ENCODE results near the gene DYNC1I1. TPM values are rescaled to one million over a fixed set of nuclear protein-coding genes. Genes with fewer than 3 reads are reported as not detected.

Gene DYNC1I1
- polyA plus RNA-seq, 1 donor from 2014 or later = 28.9 TPM

- Histone ChIP-seq H3K9me3 (ENCODE audit: low read length) (no peaks in the 10 kb centered on the region), H3K36me3 (ENCODE audit: insufficient read depth, low read length) (no peaks in the 10 kb centered on the region), H3K9me2 (ENCODE audit: insufficient read depth, low read length) (no peaks in the 10 kb centered on the region), H3K4me3 (ENCODE audit: low read length) (no peak overlapping the region), H2AFZ (ENCODE audit: low read depth, low read length) (no peak overlapping the region), H4K20me1 (ENCODE audit: insufficient read depth) (no peaks in the 10 kb centered on the region), H3K9ac (ENCODE audit: low read length) (no peak overlapping the region), H3K4me2 (ENCODE audit: low read length) (no peak overlapping the region), H3K79me2 (replicated peaks; ENCODE audit: insufficient read depth, low read length) (no peaks in the 10 kb centered on the region), H3K27me3 (ENCODE audit: insufficient read depth, low read depth, low read length) (no peaks in the 10 kb centered on the region), H3F3A (ENCODE audit: insufficient read depth, low read length, poor library complexity, severe bottlenecking) (peaks cover under 1% of the 10 kb centered on the region), H3K27ac (ENCODE audit: low read length) (no peak overlapping the region)
- no peak for TF ChIP-seq MXI1 (conservative IDR thresholded peaks at IDR 0.05; ENCODE audit: poor library complexity, severe bottlenecking)
- no peak for TF ChIP-seq REST (IDR thresholded peaks at IDR 0.05; ENCODE audit: borderline replicate concordance)
- no peak for TF ChIP-seq CTCF (IDR thresholded peaks at IDR 0.05; ENCODE audit: poor library complexity, severe bottlenecking)
Observed at GRCh38 chr7:96041171-96041570, 268.8 kb downstream of the DYNC1I1 start.

- Histone ChIP-seq H3K27ac (ENCODE audit: low read length) (no peak overlapping the region), H3K9ac (ENCODE audit: low read length) (no peak overlapping the region), H3F3A (ENCODE audit: insufficient read depth, low read length, poor library complexity, severe bottlenecking) (no peaks in the 10 kb centered on the region), H4K20me1 (ENCODE audit: insufficient read depth) (no peaks in the 10 kb centered on the region), H3K27me3 (ENCODE audit: insufficient read depth, low read depth, low read length) (no peaks in the 10 kb centered on the region), H3K4me2 (ENCODE audit: low read length) (no peak overlapping the region), H3K4me3 (ENCODE audit: low read length) (no peak overlapping the region), H3K36me3 (ENCODE audit: insufficient read depth, low read length) (no peaks in the 10 kb centered on the region), H2AFZ (ENCODE audit: low read depth, low read length) (no peak overlapping the region), H3K9me2 (ENCODE audit: insufficient read depth, low read length) (no peaks in the 10 kb centered on the region), H3K9me3 (ENCODE audit: low read length) (no peaks in the 10 kb centered on the region), H3K79me2 (replicated peaks; ENCODE audit: insufficient read depth, low read length) (no peaks in the 10 kb centered on the region)
- no peak for TF ChIP-seq RAD21 (conservative IDR thresholded peaks at IDR 0.05)
Observed at GRCh38 chr7:96045181-96045580, 272.8 kb downstream of the DYNC1I1 start.

GRCh38 chr7:96045919-96046318, 273.6 kb downstream of the DYNC1I1 start:
- Histone ChIP-seq H3K27me3 (ENCODE audit: insufficient read depth, low read depth, low read length) (no peaks in the 10 kb centered on the region), H3K27ac (ENCODE audit: low read length) (no peak overlapping the region), H3K4me3 (ENCODE audit: low read length) (no peak overlapping the region), H3K9ac (ENCODE audit: low read length) (no peak overlapping the region), H3K4me2 (ENCODE audit: low read length) (no peak overlapping the region), H3K9me3 (ENCODE audit: low read length) (no peaks in the 10 kb centered on the region), H2AFZ (ENCODE audit: low read depth, low read length) (no peak overlapping the region), H3K79me2 (replicated peaks; ENCODE audit: insufficient read depth, low read length) (no peaks in the 10 kb centered on the region), H3K36me3 (ENCODE audit: insufficient read depth, low read length) (no peaks in the 10 kb centered on the region), H3F3A (ENCODE audit: insufficient read depth, low read length, poor library complexity, severe bottlenecking) (no peaks in the 10 kb centered on the region), H4K20me1 (ENCODE audit: insufficient read depth) (no peaks in the 10 kb centered on the region), H3K9me2 (ENCODE audit: insufficient read depth, low read length) (no peaks in the 10 kb centered on the region)
- no peak for TF ChIP-seq CTCF (IDR thresholded peaks at IDR 0.05; ENCODE audit: poor library complexity, severe bottlenecking)
- TF ChIP-seq MXI1 (conservative IDR thresholded peaks at IDR 0.05; ENCODE audit: poor library complexity, severe bottlenecking) = no peak
- TF ChIP-seq POLR2AphosphoS5 (IDR thresholded peaks at IDR 0.05) = no peak
- no peak for TF ChIP-seq REST (IDR thresholded peaks at IDR 0.05; ENCODE audit: borderline replicate concordance)
- no peak for TF ChIP-seq RAD21 (conservative IDR thresholded peaks at IDR 0.05)
- no peak for TF ChIP-seq TAF1 (IDR thresholded peaks at IDR 0.05; ENCODE audit: low read depth)
- TF ChIP-seq EZH2 (IDR thresholded peaks at IDR 0.05; ENCODE audit: borderline replicate concordance, insufficient read depth, low read length, poor library complexity, severe bottlenecking) = no peak
- no peak for TF ChIP-seq SMC3 (conservative IDR thresholded peaks at IDR 0.05; ENCODE audit: poor library complexity)
- no peak for TF ChIP-seq EP300 (conservative IDR thresholded peaks at IDR 0.05; ENCODE audit: poor library complexity, severe bottlenecking)

All from neural cell (in vitro differentiated cells).